GM13977 (cell line): ENCODE measurements around the gene SEL1L2.

Experiments used
- DNase-seq: peaks from one replicate; pipeline ENCODE4 v3.0.0; 2012; ENCODE audit warnings: low spot score
- in situ Hi-C: fragments of 300-500 bp; cut with MboI; formaldehyde crosslinking; loops from one replicate; pipeline ENCODE4 v1.12.0; 2022; ENCODE audit warnings: low sequenced_read_pairs, low pct_unique_long_range_greater_than_20kb, mixed read lengths, inconsistent platforms; ENCODE audit not compliant: unreplicated experiment
- TF ChIP-seq, protein P1 (sequence below): IDR thresholded peaks from 2 replicates; pipeline ENCODE4 v1.5.1; 2012; ENCODE audit warnings: mild to moderate bottlenecking, control low read depth; ENCODE audit not compliant: insufficient read depth; ENCODE audit errors: extremely low read depth, missing control alignments

SEL1L2 gene, protein sequence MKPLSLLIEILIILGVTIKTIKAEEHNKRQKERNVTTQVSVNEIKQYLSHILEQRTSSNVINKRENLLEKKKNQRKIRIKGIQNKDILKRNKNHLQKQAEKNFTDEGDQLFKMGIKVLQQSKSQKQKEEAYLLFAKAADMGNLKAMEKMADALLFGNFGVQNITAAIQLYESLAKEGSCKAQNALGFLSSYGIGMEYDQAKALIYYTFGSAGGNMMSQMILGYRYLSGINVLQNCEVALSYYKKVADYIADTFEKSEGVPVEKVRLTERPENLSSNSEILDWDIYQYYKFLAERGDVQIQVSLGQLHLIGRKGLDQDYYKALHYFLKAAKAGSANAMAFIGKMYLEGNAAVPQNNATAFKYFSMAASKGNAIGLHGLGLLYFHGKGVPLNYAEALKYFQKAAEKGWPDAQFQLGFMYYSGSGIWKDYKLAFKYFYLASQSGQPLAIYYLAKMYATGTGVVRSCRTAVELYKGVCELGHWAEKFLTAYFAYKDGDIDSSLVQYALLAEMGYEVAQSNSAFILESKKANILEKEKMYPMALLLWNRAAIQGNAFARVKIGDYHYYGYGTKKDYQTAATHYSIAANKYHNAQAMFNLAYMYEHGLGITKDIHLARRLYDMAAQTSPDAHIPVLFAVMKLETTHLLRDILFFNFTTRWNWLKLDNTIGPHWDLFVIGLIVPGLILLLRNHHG

GRCh38 chr20:13990465-13990864, at the start of gene SEL1L2:
SEL1L2 (minus strand) TSS chr20:13990614; CDS start chr20:13990534, 80 bp downstream.
- in situ Hi-C loops = no loop called here
- TF ChIP-seq, protein P1, sequence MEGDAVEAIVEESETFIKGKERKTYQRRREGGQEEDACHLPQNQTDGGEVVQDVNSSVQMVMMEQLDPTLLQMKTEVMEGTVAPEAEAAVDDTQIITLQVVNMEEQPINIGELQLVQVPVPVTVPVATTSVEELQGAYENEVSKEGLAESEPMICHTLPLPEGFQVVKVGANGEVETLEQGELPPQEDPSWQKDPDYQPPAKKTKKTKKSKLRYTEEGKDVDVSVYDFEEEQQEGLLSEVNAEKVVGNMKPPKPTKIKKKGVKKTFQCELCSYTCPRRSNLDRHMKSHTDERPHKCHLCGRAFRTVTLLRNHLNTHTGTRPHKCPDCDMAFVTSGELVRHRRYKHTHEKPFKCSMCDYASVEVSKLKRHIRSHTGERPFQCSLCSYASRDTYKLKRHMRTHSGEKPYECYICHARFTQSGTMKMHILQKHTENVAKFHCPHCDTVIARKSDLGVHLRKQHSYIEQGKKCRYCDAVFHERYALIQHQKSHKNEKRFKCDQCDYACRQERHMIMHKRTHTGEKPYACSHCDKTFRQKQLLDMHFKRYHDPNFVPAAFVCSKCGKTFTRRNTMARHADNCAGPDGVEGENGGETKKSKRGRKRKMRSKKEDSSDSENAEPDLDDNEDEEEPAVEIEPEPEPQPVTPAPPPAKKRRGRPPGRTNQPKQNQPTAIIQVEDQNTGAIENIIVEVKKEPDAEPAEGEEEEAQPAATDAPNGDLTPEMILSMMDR = no peak
- no peak for DNase-seq

GRCh38 chr20:14036567-14036966, 46.2 kb upstream of the SEL1L2 start:
- in situ Hi-C loops = no loop called here
- DNase-seq = no peak
- TF ChIP-seq, protein P1 = no peak

DNA sequence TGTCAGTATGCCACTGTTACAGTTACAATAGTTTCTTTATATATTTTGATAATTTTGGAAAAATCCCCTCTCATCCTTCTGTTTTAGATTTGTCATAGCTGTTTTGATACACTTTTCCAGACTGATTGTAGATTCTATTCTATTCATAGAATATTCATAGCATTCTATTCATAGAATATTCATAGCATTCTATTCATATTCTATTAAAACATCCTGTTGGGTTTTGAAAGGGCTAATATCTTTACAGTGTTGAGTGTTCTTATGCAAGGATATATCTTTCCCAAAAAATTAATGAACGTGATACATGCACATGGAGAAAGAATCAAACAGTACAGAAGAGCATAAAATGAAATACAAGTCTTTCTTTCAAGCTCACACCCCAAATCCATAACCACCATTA, 42.9 kb upstream of the SEL1L2 start:
- DNase-seq = no peak
- TF ChIP-seq, protein P1 = no peak
- in situ Hi-C loops = no loop called here

DNA sequence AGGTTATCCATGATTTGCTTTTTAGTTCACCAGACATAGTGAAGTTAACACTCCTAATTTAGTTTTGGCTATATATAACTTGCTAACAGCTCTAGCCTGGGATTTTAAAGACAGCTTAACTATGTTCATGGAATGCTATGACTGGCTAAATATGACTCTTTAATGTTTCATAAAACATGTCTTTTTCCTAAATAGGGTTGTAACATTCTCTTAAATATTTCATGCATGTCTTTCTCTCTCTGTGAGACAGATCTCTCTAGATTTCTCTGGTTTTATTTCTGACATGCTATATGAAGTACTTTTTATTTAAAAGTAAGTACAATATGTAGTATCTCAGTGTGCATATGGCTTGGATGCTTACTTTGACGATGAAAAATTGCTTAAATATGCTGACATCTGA, 40.6 kb upstream of the SEL1L2 start:
- in situ Hi-C loops = no loop called here
- TF ChIP-seq, protein P1 = no peak
- DNase-seq = no peak

DNA sequence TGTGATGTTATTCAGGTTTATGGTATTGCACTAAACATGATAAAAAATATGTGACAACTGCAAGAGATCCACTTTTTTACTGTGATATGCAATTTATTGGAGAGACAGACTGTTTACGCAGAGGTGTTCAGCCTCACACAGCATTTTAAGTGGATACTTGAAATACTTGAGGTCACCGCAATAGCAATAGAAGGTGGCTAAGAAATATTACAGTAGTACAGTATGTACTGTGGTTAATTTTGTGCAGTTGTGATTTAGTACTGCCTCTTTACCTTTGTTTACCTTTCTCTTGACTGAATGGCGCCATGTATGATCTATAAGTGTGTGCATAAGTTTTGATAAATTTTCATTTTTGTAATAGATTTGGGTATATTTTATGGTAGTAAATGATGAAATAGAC, 22.3 kb upstream of the SEL1L2 start:
- DNase-seq = no peak
- in situ Hi-C loops = no loop called here
- TF ChIP-seq, protein P1 = no peak

- TF ChIP-seq, protein P1 = no peak
- in situ Hi-C loops = no loop called here
- no peak for DNase-seq
Measured at GRCh38 chr20:14009208-14009607, 18.8 kb upstream of the SEL1L2 start.
